Endothelial cell of hepatic sinusoid (primary cell): ENCODE data around the gene ARFGAP1.
"Not testable (repeated sequence)": the region's sequence is repeated elsewhere in the genome, so short reads cannot be mapped to it uniquely, and the experiment has no call there.

ENCODE experiments used
- in situ Hi-C: cut with HindIII; loops from 2 replicates; pipeline ENCODE4 v1.10.0; 2017; ENCODE audit warnings: low sequenced_read_pairs

The ARFGAP1 gene

DNA sequence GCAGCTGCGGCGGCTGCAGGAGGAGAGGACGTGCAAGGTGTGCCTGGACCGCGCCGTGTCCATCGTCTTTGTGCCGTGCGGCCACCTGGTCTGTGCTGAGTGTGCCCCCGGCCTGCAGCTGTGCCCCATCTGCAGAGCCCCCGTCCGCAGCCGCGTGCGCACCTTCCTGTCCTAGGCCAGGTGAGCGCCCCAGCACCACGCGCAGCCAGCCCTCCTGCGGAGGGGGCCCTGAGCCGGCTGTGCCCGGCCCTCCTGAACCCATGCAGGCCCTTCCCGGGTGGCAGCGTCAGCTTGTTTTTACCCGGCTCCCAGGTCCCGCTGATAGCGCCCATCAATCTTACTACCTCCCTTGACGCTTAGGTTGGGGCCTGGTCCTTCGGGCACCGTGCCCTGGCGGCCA, 33.2 kb upstream of the ARFGAP1 start:
- in situ Hi-C loops, result no loop called here

DNA sequence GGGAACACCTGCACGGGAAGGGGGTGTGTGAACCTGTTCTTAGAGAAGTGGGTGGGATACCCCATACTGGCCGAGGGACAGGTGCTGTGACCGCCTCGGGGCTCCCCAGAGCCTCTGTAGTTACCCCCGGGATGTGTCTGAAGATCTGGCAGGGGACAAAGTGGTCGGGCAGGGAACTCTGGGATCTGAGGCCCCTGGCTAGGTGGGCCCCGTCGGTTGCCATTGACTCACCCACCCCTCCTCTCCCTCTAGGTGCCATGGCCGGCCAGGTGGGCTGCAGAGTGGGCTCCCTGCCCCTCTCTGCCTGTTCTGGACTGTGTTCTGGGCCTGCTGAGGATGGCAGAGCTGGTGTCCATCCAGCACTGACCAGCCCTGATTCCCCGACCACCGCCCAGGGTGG, 32.6 kb upstream of the ARFGAP1 start:
- in situ Hi-C loops, result no loop called here

DNA sequence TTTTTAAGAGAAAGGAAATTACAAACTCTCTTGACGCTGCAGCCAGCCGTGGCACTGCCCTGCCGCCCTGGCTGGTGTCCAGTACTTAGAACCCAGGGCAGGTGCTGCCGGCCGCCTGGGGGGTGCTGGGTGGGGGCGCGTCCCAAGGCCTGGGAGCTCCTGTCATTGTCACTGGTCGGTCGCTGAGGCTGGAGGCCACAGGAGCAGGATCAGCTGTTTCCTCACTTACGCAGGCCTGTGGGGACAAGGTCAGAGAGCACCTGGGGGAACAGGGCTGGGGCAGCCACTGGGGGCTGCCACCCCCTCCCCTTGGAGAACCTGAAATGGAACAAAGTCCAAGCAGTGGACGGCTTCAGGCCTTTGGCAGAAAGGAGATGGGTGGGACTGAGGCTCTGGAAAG, 31.3 kb upstream of the ARFGAP1 start:
- in situ Hi-C loops, result no loop called here

DNA sequence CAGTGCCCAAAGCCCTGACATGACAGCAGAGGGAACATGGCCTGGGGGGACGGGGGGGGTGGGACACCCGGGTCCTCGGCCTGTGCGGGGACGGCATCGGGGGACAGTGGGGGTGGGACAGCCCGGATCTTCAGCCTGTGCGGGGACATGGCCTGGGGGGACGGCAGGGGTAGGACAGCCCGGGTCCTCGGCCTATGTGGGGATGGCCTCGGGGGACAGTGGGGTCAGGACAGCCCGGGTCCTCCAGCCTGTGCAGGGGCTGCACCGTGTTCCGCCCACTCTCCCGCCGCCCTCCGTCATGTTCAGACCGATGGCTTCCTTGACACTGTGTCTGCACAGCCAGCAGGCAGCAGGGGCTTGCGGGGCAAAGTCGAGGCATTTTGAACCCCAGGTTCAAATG, 29.9 kb upstream of the ARFGAP1 start:
- in situ Hi-C loops, result no loop called here

DNA sequence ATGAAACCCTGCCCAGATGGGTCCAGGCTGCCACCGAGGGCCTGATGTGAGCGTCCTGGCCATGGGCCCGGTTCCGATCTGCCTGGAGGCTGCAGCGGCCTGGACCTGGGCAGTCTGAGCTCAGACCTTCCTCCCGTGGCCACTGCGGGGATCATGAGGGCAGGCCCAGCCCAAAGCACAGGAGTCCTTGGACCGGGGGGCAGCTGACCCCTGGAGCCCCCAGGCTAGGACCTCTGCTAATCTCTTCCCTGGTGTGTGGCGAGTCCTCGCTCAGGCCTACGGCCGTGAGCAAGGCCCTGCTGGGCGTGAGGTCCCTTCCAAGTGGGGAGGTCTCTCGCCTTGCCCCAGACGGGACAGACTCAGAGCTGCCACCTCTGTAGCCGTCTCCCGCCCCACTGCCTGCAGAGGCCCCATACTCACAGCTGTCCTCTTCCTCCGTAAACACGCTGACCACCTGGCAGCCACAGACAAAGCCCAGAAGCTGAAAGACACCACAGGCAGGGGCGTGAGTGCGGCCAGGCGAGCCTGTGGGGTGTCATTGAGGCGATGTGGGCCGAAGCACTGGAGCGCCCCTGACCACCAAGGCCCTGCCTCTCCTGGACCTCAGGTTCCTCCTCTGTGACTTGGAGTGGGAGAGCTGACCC, 28.9 kb upstream of the ARFGAP1 start:
- in situ Hi-C loops, result no loop called here

DNA sequence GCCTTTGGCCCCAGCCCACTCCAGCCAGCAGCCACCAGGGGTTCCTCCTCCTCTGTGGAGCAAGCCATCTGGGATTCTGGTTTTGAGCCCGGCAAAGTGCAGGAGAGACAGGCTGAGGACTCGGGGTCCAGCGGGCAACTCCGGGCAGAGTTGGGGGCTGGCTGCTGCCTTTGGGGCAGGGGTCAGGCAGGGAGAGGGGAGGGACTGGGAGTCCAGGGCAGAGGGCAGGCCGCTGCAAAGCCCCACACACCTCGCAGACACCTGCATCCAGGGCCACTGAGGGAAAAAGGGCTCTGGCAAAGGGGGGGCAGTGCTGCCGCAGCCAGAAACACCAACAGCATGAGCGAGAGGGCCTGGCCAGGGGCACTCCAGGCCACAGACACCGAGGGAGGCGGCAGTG, 28.1 kb upstream of the ARFGAP1 start:
- in situ Hi-C loops, result no loop called here

DNA sequence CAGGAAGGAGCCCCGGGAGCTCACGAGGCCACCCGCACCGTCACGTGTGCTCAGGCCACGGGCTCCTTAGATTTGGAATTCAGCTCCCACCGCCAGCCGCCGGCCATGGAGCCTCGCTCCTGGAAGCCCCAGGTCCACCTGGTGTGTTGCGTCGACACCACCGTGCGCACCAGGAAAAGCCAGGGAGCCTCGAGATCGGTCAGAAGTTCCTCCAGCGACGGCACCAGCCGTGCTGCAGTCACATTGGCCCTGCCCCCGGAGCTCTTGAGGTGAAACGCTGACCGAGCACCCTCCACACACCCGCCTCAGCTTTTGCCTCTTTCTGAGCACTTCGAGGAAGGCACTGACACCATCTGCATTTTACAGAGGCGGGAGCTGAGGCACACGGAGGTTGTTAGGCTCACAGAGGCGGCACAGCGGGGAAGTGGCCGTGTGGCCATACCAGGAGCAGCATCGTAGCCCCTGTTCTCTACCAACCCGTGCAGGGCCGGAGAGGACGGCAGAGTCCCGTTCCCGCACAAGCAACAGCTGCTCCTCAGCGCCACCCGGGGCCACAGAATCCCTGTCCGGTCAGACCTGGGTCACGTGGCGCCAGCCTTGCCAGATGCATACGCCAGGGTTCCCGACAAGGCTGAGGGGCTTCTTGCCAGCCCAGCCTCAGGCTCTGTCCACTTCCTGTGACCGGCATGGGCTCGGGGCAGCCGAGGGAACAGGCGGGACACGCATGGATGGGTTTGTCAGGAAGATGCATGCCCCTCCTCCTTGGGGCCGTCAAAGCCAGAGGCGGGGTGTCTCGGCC, 25.9 kb upstream of the ARFGAP1 start:
- in situ Hi-C loops, result no loop called here

DNA sequence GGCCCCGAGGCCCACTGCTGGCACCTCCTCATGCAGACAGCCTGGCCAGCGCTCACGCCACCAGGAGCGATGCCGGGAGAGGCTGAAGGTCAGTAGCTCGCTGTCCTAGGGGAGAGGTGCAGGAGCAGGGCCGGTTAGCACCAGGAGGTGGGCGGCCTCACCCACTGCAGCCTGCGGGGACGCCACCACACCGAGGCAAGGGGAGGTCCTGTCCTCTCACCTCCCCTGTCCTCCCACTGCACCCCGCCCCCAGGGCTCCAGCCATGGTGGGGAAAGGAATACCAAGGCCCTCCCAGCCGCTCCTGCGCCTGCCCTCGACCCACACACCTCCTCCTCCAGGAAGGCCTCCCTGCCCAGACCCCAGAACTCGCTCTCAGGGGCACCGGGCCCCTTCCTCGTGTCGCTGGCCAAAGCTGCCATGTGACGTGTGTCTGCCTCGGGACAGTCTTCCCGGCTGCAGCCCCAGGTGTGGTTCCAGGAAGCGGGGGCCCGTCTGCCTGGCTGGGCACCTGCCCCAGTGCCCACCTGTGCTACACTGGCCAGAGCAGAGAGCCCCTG, 24.9 kb upstream of the ARFGAP1 start:
- in situ Hi-C loops, result no loop called here

DNA sequence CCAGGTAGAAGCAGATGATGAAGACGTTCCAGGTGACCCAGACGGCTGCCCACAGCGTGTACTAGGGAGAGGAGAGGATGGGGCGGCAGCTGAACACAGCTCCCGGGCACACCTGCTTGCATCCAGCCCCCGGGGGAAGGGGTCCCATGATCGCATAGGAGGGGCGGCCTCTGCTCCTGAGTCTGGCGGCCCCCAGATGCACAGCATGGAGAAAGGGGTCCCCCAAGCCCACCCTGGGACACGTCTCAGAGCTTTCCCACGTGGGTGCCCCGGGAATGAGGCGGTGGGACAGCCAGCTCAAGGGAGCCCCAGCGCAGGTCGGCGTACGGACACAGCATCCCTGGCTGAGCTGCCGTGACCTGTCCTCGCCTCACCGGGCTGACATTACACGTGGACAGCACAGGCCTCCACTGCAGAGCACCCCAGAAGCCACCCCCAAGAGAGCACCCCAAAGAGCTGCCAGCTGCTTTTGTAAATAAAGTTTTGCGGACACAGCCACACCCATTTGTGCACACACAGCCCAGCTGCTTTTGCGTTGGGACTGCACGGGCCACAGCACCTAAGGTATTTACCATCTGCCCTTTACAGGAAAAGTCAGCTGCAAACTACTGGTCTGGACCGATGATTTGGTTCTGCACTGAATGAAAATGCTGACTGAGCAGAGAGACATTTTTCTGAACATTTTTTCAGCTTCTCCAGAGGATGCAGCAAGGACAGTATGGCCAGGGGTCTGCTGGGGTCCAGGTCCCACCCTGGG, 23.6 kb upstream of the ARFGAP1 start:
- in situ Hi-C loops, result no loop called here

DNA sequence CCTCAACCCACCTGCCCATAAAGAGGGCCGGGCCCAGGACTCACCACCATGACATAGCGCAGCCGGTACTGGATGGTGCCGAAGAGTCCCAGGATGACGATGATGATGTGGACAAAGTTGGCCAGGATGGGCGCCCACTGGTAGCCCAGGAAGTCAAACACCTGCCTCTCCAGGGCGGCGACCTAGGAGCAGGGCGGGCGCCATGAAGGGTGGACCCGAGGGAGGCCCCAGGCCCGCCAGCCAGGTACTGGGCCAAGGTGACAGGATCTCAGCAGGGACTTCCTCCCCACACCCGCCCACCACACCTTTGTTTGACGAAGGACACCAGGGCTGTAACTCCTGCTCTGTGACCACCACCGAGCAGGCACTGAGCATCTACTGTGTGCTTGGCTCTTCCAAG, 22.7 kb upstream of the ARFGAP1 start:
- in situ Hi-C loops, result no loop called here

DNA sequence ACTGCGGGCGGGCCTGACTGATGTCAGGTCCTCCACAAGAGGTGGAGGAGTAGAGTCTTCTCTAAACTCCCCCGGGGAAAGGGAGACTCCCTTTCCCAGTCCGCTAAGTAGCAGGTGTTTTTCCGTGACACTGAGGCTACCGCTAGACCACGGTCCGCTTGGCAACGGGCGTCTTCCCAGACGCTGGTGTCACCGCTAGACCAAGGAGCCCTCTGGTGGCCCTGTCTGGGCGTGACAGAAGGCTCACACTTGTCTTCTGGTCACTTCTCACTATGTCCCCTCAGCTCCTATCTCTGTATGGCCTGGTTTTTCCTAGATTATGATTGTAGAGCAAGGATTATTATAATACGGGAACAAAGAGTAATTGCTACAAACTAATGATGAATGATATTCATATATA, 21.3 kb upstream of the ARFGAP1 start:
- in situ Hi-C loops, result not testable (repeated sequence)

DNA sequence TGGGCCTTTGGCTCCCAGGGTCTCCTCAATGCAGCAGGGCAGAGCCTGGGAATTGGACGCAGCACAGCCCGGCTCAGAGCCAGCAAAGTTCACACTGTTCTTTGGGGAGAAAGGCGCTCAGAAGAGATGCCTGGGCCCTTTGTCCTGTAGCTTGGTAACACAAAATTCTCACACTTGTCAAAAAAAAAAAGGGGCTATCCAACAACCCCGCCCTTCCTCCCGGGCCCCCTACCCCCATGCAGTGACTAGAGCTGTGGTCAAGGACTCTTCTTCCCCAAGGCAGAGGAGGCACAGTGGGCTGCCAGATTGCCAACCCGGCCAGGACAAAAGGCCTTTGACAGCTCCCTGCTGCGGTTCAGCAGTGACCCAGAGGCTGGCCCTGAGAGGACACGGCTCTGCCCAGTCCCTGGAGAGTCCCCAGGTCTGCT, 20.3 kb upstream of the ARFGAP1 start:
- in situ Hi-C loops, result no loop called here

DNA sequence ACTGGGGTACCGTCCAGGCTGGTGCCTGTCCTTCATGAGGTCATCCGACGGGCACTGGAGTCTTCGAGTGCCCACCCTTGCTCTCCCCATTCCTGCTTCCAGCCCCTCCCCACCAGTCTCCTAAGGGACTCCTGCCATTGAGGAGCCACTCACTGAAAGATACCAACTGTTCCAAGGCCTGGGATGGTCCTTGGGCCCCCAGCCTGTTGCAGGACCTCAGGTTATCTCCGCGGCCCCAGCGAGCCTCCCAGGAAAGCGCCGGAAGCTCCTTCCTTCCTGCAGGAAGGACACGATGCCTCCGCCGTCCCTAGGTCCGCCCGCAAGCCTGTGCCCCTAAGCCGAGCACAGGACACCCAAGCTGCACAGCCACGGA, 19.6 kb upstream of the ARFGAP1 start:
- in situ Hi-C loops, result no loop called here

DNA sequence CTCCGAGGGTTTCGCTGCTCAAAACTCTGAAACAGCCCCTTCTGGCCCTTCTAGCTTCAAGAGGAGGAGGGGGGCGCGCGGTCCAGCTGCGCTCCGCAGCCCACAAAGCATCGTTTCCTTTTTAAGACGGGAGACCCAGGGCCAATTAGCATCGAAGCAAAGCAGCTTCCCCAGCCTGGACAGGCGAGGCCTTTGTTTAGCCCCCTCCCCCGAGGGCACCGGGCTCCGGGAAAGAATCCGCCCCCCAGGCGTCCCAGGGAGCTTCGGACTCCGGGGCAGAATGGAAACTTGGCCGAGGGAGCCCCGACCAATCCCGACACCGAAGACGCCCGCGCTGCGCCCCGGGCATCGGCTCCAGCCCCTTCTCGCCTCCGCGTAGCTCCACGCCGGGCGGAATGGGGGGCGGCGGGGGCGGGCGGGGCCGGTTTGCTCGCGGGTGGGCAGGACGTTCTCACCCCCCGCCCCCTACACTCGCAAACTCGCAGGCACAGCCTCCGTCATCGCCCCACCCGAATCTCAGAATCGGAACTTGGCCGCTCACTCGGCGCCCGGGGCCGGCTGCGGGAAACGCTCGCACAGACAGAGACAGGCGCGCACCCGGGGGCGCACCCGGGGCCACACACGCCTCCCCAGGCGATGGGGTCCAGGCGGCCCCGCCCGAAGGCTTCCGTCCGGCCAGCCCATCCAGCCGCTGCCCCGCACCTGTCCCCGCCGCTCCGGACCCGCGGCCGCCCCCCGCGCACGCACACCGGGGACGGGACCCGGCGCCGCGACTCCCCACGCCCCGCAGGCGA, 19.0 kb upstream of the ARFGAP1 start:
- in situ Hi-C loops, result no loop called here

DNA sequence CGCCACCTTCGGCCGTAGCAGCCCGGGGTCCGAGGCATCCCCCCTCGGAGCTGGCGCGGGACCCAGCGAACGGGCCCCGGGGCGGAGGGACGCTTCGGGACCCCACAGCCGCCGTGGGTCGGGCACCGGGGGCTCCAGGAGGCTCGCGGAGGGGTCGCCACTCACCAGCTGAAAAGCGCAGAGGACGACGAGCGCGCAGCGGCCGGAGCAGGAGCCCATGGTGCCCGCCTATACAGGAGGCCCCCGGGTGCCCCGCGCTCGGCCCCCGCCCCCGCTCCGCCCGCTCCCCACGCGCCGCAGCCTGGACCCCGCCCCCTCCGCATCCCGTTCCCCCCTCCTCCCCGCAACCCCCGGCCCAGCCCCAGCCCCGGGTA, 18.4 kb upstream of the ARFGAP1 start, which contains the start of gene NKAIN4:
TSS of gene NKAIN4 (minus strand) at position 232 of the 374 bp plus-strand sequence. CDS start at position 219, 13 bp downstream.
- in situ Hi-C loops, result no loop called here

DNA sequence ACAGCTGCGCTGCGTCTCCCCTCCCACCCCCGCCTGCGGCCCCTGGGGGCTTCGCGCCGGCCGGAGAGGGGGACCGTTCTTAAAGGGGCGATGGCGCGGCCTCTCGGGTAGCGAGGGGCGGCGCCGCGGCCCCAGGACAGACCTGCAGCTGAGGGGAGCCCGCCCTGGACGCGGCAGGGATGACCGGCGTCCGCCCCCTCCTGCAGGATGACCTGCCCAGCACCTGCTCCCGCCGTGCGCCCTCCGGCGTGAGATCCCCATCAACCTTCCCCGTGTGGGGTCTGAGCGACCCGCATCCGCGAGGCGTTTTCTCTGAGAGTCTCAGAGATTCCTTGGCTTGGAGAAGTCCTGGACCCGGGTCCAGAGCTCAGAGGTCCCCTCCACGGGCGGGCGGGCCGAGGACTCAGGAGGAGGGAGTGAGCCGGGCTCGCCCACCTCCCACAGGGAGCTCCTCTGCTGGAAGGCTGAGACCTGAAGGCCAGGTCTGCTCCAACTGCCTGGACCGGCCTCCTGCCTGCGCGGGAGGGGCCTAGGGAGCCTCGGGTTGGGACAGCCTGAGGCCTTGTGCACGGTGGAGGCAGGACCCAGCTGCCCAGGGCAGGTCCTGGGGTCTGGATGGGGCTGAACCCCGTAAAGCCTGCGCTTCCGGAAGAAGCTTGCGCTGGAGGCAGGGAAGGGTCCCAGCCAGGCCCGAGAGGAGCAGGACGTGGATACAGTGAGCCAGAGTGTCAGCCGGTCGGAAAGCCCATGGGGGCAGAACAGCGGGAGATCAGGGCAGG, 17.8 kb upstream of the ARFGAP1 start:
- in situ Hi-C loops, result loop anchor here (5.0 kb wide), 1 partner anchor 43 kb away; no protein-coding TSS in a partner anchor

DNA sequence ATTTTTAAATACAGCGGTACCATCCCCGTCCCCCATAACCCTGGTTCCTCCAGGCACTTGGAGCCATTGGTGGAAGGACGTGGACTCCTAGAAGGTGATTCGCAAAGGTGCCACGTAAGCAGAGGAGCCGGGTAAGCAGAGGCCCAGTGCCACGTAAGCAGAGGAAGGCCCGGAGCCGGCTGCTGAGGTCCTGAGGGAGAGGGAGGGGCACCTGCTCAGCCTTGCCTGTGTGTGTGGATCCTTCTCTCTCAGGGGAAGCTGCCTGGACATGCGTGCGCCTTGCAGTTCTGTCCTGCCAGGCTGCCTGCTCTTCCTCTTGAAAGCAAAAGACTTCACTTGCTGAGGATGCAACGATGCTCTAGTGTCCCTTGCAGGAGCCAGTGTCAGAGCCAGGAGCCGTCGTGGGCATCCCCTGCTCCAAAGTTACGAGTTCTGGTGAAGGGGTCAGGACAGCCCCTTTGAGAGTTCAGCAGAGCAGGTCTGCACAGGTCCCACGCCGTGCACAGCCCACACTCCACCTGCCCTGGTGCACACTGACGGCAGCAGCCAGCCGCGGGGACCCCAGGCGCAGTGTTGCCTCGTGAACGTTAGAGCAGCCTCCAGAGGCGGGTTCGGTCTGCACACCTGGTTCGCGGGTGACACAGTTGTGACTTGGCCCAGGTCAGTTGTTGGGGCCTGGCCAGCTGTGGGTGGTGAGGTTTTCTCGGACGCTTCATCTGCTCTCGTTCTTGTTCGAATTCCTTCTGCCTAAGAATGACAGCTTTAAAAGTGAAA, 16.5 kb upstream of the ARFGAP1 start:
- in situ Hi-C loops, result loop anchor here (5.0 kb wide), 1 partner anchor 41 kb away; no protein-coding TSS in a partner anchor

DNA sequence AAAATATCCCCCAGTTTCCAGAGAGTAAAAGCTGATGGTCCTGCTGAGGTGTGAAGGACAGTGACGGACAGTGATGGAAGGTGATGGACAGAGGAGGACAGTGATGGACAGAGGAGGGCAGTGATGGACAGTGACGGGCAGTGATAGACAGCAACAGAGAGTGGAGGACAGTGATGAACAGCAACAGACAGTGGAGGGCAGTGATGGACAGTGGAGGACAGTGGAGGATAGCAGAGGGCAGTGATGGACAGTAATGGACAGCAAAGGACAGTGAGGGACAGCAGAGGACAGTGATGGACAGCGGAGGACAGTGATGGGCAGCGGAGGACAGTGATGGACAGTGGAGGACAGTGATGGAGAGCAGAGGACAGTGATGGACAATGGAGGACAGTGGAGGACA, 15.7 kb upstream of the ARFGAP1 start:
- in situ Hi-C loops, result loop anchor here (5.0 kb wide), 1 partner anchor 40 kb away; no protein-coding TSS in a partner anchor

DNA sequence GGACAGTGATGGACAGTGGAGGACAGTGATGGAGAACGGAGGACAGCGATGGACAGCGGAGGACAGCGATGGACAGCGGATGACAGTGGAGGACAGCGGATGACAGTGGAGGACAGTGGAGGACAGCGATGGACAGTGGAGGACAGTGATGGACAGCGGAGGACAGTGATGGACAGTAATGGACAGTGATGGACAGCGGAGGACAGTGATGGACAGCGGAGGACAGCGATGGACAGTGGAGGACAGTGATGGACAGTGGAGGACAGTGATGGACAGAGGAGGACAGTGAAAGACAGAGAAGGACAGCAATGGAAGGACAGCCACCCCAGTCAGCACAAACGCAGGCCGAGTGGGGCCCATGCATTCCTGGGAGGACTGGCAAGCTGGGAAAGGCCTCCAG, 15.0 kb upstream of the ARFGAP1 start:
- in situ Hi-C loops, result loop anchor here (5.0 kb wide), 1 partner anchor 40 kb away; no protein-coding TSS in a partner anchor
